GM21367 (cell line): ENCODE measurements around the gene FRS3.

Source experiments
- ATAC-seq: cut with Tn5 transposase; IDR thresholded peaks from one replicate; pipeline ENCODE4 v1.9.1; 2021; ENCODE audit not compliant: unreplicated experiment

FRS3 gene

GRCh38 chr6:41791305-41791704, 11.6 kb upstream of the FRS3 start:
- ATAC-seq, result no peak

- no peak for ATAC-seq
Measured at GRCh38 chr6:41790045-41790444, 10.3 kb upstream of the FRS3 start.

GRCh38 chr6:41789390-41789724, 9.7 kb upstream of the FRS3 start:
- ATAC-seq, result no peak

- ATAC-seq, result peak; percentile 62
Measured at GRCh38 chr6:41787219-41787917, 7.7 kb upstream of the FRS3 start, which contains the start of gene TOMM6. Gene TOMM6, plus strand, starts transcription at chr6:41787694. Its CDS starts 4 bp downstream, at chr6:41787698.

- ATAC-seq, result peak; percentile 40
Measured at GRCh38 chr6:41786451-41787218, 6.9 kb upstream of the FRS3 start.

GRCh38 chr6:41785689-41786450, 6.2 kb upstream of the FRS3 start:
- no peak for ATAC-seq

- ATAC-seq, result no peak
Measured at GRCh38 chr6:41785254-41785653, 5.6 kb upstream of the FRS3 start.

GRCh38 chr6:41784581-41785171, 5.0 kb upstream of the FRS3 start:
- no peak for ATAC-seq

- ATAC-seq, result no peak
Measured at GRCh38 chr6:41783106-41783780, 3.5 kb upstream of the FRS3 start.

GRCh38 chr6:41781366-41781730, 1.6 kb upstream of the FRS3 start:
- no peak for ATAC-seq

- no peak for ATAC-seq
Measured at GRCh38 chr6:41780551-41781365, 1.1 kb upstream of the FRS3 start, which contains the start of gene PRICKLE4. Gene PRICKLE4, plus strand, starts transcription at chr6:41780782. Its CDS starts 2,692 bp downstream, at chr6:41783474.

- peak; percentile 4 for ATAC-seq
Measured at GRCh38 chr6:41779336-41779735, 364 bp downstream of the FRS3 start.

- no peak for ATAC-seq
Measured at GRCh38 chr6:41778895-41779294, 805 bp downstream of the FRS3 start.

- ATAC-seq, result no peak
Measured at GRCh38 chr6:41777551-41778285, 2.0 kb downstream of the FRS3 start.

GRCh38 chr6:41775293-41775882, 4.3 kb downstream of the FRS3 start:
- ATAC-seq, result no peak

- ATAC-seq, result no peak
Measured at GRCh38 chr6:41774841-41775240, 4.9 kb downstream of the FRS3 start.

GRCh38 chr6:41771058-41771983, 8.4 kb downstream of the FRS3 start:
- no peak for ATAC-seq
